Pancreas (tissue), 10 donors: ENCODE results near the gene VWA5B2. TPM values are rescaled to one million over a fixed set of nuclear protein-coding genes. Genes with fewer than 3 reads are reported as not detected.

Experiments used
- ATAC-seq, 4 donors: fragments of 200-7000 bp; cut with Tn5 transposase; one replicate each; pipeline versions ENCODE4 v1.8.0 to v1.9.1; 2020; ENCODE audit warnings: mild to moderate bottlenecking in 4 of 4, moderate library complexity in 4 of 4
- DNase-seq, 6 donors: peaks; one replicate each; pipeline ENCODE4 v3.0.0-alpha.2; 2020
- FAIRE-seq: peaks from 2 replicates; lab custom pipeline; 2012; peaks lifted over from hg19 to GRCh38; lab: Jason Lieb, UNC
- H3K27ac ChIP-seq, 4 donors: fragments of 200-600 bp; sonication (generic); 1 replicate in 3 of 4; 2 replicates in 1 of 4; pipeline versions ENCODE4 v1.5.0 to v1.8.0; 2020
- H3K27me3 ChIP-seq, 4 donors: fragments of 200-600 bp; one replicate each; pipeline ENCODE4 v1.8.0; 2021
- H3K36me3 ChIP-seq, 3 donors: fragments of 200-600 bp; sonication (generic) in 1 of 3; one replicate each; pipeline versions ENCODE4 v1.5.0 to v1.8.0; 2020 to 2021
- H3K4me1 ChIP-seq, 3 donors: fragments of 200-600 bp; one replicate each; pipeline ENCODE4 v1.8.0; 2021
- H3K4me3 ChIP-seq, 4 donors: fragments of 200-600 bp; sonication (generic) in 2 of 4; one replicate each; pipeline versions ENCODE4 v1.5.0 to v1.8.0; 2020 to 2021
- H3K9me3 ChIP-seq, 4 donors: fragments of 200-600 bp; one replicate each; pipeline ENCODE4 v1.8.0; 2021
- WGBS, 2 donors: extraction: QIAGEN DNeasy Blood & Tissue Kit; methylation state at CpG; one replicate each; pipeline ENCODE4 v1.1.7; 2013; 5-methylcytosine and 5-hydroxymethylcytosine counted together
- intact Hi-C, 3 donors: fragments of 100-400 bp; cut with DNase I; formaldehyde crosslinking; loops; one replicate each; pipeline versions ENCODE4 v1.11.1 to v1.14.2; 2022
- polyA plus RNA-seq, 2 donors: library from polyadenylated mRNA; stranded (reverse); fragments of 200-250 nt; gene quantifications; one replicate each; pipeline ENCODE4 v1.2.3, GENCODE V29; 2013
- total RNA-seq, 6 donors: library from RNA; stranded (reverse); fragmentation: NEBNext Ultra II Directional in 4 of 6; extraction: Animal tissue kit (Norgen Biotek cat#: 25700) in 4 of 6; gene quantifications; one replicate each; pipeline versions ENCODE4 v1.2.1 to v1.2.4, GENCODE V29; 2021 to 2023
- TF ChIP-seq, protein P1 (sequence below), 4 donors: fragments of 200-600 bp; sonication (generic) in 3 of 4; IDR thresholded peaks; one replicate each; pipeline versions ENCODE4 v1.5.0 to v1.8.0; 2021; ENCODE audit warnings: antibody characterized with exemption in 4 of 4
- donor health status: healthy with polysubstance abuse.
- donor health status: DM: no; HTN: no; CAD: no; lungs with moderate emphysema.
- donor health status: DM: no; HTN: no; CAD: no.
- donor health status: control.
- donor health status: control.
- donor health status: Bipolar disorder and iron deficiency.
- donor health status: DM: yes; HTN: yes; CAD: no.
- donor health status: DM: no; HTN: no; CAD: no.
- donor health status: DM: no; HTN: no; CAD: no.
- donor health status: DM: yes; HTN: yes; CAD: no.

The VWA5B2 gene
- total and polyA plus RNA-seq, 8 donors = 1.2 to 105 (median 6.6) TPM

DNA sequence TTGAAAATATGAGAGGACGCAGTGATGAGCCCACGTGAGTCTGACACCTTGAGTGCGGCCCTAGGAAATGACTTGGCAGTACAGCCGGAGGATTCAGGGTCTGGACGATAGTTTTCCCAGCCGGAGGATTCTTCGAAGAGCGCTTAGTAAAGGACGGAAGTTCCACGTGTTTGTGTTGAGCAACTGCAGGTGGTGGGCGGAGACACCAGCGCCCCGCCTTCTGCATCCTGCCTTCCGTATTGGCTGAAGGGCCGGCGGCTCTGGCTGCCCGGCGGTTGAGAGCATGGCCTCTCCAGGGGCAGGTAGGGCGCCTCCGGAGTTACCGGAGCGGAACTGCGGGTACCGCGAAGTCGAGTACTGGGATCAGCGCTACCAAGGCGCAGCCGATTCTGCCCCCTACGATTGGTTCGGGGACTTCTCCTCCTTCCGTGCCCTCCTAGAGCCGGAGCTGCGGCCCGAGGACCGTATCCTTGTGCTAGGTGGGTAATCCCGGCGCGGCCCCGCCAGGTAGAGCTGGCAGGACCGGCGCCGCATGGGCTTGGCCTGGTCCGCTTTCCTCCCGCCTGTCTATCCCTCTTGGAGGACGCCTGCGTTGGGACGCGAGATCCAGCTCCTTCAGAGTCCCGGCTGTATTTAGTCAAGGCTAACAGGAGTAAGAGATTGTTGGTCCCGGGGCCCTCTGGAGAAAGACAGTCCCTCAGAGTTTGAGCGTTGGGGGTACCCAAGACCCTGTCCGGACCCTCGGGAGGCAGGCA lies 20.2 kb downstream of the VWA5B2 start, which contains the start of gene EEF1AKMT4:
Gene EEF1AKMT4 (plus strand): TSS at position 261 of the 755 bp plus-strand sequence. CDS start 23 bp downstream, at position 284.
- ATAC-seq = peak; percentile 95 to 99 (median 96)
- Histone ChIP-seq H3K4me3 (peak within 1 kb of the TSS; percentile 61 to 91 (median 76)), H3K27me3 (no peaks in the 10 kb centered on the region), H3K9me3 (no peaks in the 10 kb centered on the region), H3K4me1 (peaks cover 3 to 14% (median 4%) of the 10 kb centered on the region in 3 donors), H3K36me3 (peaks cover 0 to 9% (median 0%) of the 10 kb centered on the region in 3 donors), H3K27ac (peak within 1 kb of the TSS; percentile 61 to 84 (median 78))
- no peak for FAIRE-seq
- WGBS, 2 donors = 0% methylated on average over 53 to 54 of the region's 54 CpGs
- TF ChIP-seq, protein P1, sequence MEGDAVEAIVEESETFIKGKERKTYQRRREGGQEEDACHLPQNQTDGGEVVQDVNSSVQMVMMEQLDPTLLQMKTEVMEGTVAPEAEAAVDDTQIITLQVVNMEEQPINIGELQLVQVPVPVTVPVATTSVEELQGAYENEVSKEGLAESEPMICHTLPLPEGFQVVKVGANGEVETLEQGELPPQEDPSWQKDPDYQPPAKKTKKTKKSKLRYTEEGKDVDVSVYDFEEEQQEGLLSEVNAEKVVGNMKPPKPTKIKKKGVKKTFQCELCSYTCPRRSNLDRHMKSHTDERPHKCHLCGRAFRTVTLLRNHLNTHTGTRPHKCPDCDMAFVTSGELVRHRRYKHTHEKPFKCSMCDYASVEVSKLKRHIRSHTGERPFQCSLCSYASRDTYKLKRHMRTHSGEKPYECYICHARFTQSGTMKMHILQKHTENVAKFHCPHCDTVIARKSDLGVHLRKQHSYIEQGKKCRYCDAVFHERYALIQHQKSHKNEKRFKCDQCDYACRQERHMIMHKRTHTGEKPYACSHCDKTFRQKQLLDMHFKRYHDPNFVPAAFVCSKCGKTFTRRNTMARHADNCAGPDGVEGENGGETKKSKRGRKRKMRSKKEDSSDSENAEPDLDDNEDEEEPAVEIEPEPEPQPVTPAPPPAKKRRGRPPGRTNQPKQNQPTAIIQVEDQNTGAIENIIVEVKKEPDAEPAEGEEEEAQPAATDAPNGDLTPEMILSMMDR (IDR thresholded peaks at IDR 0.05) = peak; percentile 18 to 66 (median 45)
- intact Hi-C loops = loop anchor here in 1 of 3 donors (5.0 to 10.0 kb wide), 3 partner anchors 55 to 355 kb away; no protein-coding TSS in a partner anchor
- DNase-seq = peak; percentile 93 to 99 (median 98)

- TF ChIP-seq, protein P1 (IDR thresholded peaks at IDR 0.05) = peak; percentile 90 to 94 (median 92)
- H3K36me3 ChIP-seq = peaks cover 0 to 3% (median 0%) of the 10 kb centered on the region in 3 donors
- intact Hi-C loops = no loop called here
- FAIRE-seq (no peak), ATAC-seq (peak; percentile 71 to 90 (median 79)), DNase-seq (peak; percentile 84 to 92 (median 91))
- H3K4me1 ChIP-seq = peaks cover 3 to 14% (median 4%) of the 10 kb centered on the region in 3 donors
- H3K27me3 ChIP-seq = no peaks in the 10 kb centered on the region
- H3K4me3 ChIP-seq = peak overlapping the region; percentile 61 to 91 (median 76)
- WGBS, 2 donors = 12% methylated on average over 20 of the region's 20 CpGs
- H3K27ac ChIP-seq = peak overlapping the region; percentile 61 to 84 (median 78)
- H3K9me3 ChIP-seq = no peaks in the 10 kb centered on the region
Observed at GRCh38 chr3:184250167-184250828, 20.9 kb downstream of the VWA5B2 start.

GRCh38 chr3:184255291-184256039 lies 26.1 kb downstream of the VWA5B2 start:
- intact Hi-C loops = no loop called here
- no peak for FAIRE-seq

GRCh38 chr3:184257083-184257915 lies 27.9 kb downstream of the VWA5B2 start:
- H3K4me3 ChIP-seq = no peak overlapping the region
- H3K36me3 ChIP-seq = no peaks in the 10 kb centered on the region
- FAIRE-seq (no peak), DNase-seq (no peak), ATAC-seq (no peak)
- no peaks in the 10 kb centered on the region for H3K27me3 ChIP-seq
- H3K4me1 ChIP-seq = no peaks in the 10 kb centered on the region
- WGBS, 2 donors = 90 to 96% methylated on average over 23 of the region's 23 CpGs
- intact Hi-C loops = no loop called here
- TF ChIP-seq, protein P1 (IDR thresholded peaks at IDR 0.05) = no peak
- H3K27ac ChIP-seq = no peak overlapping the region
- H3K9me3 ChIP-seq = no peaks in the 10 kb centered on the region

More at GRCh38 chr3:184255291-184256039, 26.1 kb downstream of the VWA5B2 start:
- DNase-seq = peak in 1 of 6 donors; percentile 15
- H3K36me3 ChIP-seq = no peaks in the 10 kb centered on the region
- H3K4me1 ChIP-seq = peaks cover 0 to 3% (median 2%) of the 10 kb centered on the region in 3 donors
- H3K9me3 ChIP-seq = no peaks in the 10 kb centered on the region
- H3K4me3 ChIP-seq = no peak overlapping the region
- no peaks in the 10 kb centered on the region for H3K27me3 ChIP-seq
- H3K27ac ChIP-seq = no peak overlapping the region
- no peak for ATAC-seq
- TF ChIP-seq, protein P1 (IDR thresholded peaks at IDR 0.05) = no peak
- WGBS, 2 donors = 93 to 94% methylated on average over 3 of the region's 3 CpGs
